Glutamatergic neuron (in vitro differentiated cells): Measurements from ENCODE around the gene VPS13D. TPM values are rescaled to one million over a fixed set of nuclear protein-coding genes. Genes with fewer than 3 reads are reported as not detected.

Experiments used
- DNase-seq: peaks from one replicate; pipeline ENCODE4 v3.0.0; 2022
- H3K27ac Mint-ChIP-seq: one replicate; pipeline ENCODE4 v1.8.0; 2020; ENCODE audit warnings: mild to moderate bottlenecking, mixed read lengths, inconsistent platforms; ENCODE audit not compliant: unreplicated experiment
- H3K27me3 Mint-ChIP-seq: one replicate; pipeline ENCODE4 v1.8.0; 2020; ENCODE audit warnings: mild to moderate bottlenecking, moderate library complexity, mixed read lengths, inconsistent platforms; ENCODE audit not compliant: unreplicated experiment
- H3K36me3 Mint-ChIP-seq: one replicate; pipeline ENCODE4 v1.8.0; 2020; ENCODE audit warnings: mild to moderate bottlenecking, mixed read lengths, inconsistent platforms; ENCODE audit not compliant: unreplicated experiment
- H3K4me1 Mint-ChIP-seq: one replicate; pipeline ENCODE4 v1.8.0; 2020; ENCODE audit warnings: mild to moderate bottlenecking, low read depth, mixed read lengths, inconsistent platforms; ENCODE audit not compliant: unreplicated experiment
- H3K4me3 Mint-ChIP-seq: one replicate; pipeline ENCODE4 v1.8.0; 2020; ENCODE audit warnings: mild to moderate bottlenecking, mixed read lengths, inconsistent platforms; ENCODE audit not compliant: unreplicated experiment
- H3K9me3 Mint-ChIP-seq: one replicate; pipeline ENCODE4 v1.8.0; 2020; ENCODE audit warnings: mild to moderate bottlenecking, moderate library complexity, mixed read lengths, inconsistent platforms; ENCODE audit not compliant: unreplicated experiment
- total RNA-seq: library from RNA; stranded (reverse); fragmentation: NEBNext Ultra II Directional; extraction: Animal tissue kit (Norgen Biotek cat#: 25700); gene quantifications from one replicate; pipeline ENCODE4 v1.2.1, GENCODE V29; 2021; ENCODE audit not compliant: unreplicated experiment
- TF ChIP-seq, protein P1 (sequence below): fragments of 200-600 bp; sonication (generic); IDR thresholded peaks from one replicate; pipeline ENCODE4 v1.5.0; 2021; ENCODE audit not compliant: partially characterized antibody, unreplicated experiment

VPS13D gene
- total RNA-seq, 1 donor from 2014 or later, result 32.8 TPM

DNA sequence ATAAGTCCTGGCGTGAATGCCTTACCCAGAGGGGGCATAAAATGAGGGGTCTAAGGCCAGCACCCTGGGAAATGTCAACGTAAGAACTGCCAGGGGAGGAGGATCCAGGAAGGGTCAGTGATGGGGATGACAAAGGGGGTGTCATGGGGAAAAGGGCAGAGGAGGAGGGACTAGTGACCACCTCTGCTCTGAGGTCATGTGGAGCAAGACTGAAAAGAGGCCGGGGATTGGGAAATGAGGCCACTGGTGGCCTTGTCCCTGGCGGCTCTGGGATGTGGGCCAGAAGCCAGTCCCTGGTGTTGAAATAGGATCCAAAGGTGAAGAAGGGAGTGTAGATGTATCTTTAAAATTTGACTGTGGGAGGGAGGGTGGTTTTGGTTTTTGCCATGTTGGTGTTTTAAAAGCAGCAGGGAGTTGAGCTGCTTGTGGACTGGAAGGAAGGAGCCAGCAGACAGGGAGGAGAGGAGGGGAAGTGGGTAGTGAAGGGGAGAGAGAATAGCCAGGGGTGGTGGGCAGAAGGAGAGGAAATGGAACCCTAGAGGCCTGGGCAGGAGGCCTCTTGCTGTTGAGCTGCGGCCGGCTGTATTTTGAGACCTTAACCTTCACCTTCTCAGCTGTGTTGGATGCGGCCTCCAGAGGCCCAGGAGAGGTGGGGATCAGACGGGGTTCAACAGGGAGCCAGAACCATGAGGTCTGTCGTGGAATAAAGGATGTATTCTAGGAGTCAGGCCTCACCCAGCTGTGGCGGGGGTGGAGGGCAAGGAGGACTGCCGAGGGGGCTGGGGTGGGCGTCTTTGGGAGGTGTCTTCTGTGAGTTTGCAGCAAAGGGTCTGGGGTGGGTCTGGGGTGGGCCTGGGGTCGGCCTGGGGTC is 295.7 kb downstream of the VPS13D start:
- H3K4me1 Mint-ChIP-seq, result no peaks in the 10 kb centered on the region
- no peak for DNase-seq
- H3K27me3 Mint-ChIP-seq, result peaks cover 5% of the 10 kb centered on the region
- TF ChIP-seq, protein P1, sequence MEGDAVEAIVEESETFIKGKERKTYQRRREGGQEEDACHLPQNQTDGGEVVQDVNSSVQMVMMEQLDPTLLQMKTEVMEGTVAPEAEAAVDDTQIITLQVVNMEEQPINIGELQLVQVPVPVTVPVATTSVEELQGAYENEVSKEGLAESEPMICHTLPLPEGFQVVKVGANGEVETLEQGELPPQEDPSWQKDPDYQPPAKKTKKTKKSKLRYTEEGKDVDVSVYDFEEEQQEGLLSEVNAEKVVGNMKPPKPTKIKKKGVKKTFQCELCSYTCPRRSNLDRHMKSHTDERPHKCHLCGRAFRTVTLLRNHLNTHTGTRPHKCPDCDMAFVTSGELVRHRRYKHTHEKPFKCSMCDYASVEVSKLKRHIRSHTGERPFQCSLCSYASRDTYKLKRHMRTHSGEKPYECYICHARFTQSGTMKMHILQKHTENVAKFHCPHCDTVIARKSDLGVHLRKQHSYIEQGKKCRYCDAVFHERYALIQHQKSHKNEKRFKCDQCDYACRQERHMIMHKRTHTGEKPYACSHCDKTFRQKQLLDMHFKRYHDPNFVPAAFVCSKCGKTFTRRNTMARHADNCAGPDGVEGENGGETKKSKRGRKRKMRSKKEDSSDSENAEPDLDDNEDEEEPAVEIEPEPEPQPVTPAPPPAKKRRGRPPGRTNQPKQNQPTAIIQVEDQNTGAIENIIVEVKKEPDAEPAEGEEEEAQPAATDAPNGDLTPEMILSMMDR, result no peak
- H3K9me3 Mint-ChIP-seq, result no peaks in the 10 kb centered on the region
- no peak overlapping the region for H3K27ac Mint-ChIP-seq
- no peak overlapping the region for H3K4me3 Mint-ChIP-seq
- H3K36me3 Mint-ChIP-seq, result no peaks in the 10 kb centered on the region

DNA sequence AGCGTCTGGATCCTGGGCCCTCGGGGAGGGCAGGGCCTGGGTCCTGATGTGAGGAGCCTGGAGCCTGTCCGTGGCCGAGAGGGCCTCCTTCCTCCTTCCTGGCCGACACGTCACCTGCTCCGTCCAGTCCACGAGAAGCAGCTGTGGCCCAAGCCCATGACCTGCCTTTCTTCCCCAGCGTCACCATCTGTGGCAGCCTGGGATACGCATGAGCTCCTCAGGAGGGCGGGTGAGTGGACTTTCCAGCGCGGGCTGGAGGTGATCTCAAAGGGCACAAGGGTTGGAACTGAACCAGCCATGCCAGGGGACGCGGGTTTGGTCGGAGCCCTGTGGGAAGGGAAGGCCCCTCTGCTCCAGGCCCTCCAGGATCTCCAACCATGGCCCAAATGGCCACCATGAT is 297.7 kb downstream of the VPS13D start:
- TF ChIP-seq, protein P1, result no peak
- H3K9me3 Mint-ChIP-seq, result no peaks in the 10 kb centered on the region
- no peak for DNase-seq
- no peaks in the 10 kb centered on the region for H3K4me1 Mint-ChIP-seq
- H3K4me3 Mint-ChIP-seq, result no peak overlapping the region
- no peaks in the 10 kb centered on the region for H3K36me3 Mint-ChIP-seq
- H3K27ac Mint-ChIP-seq, result no peak overlapping the region
- H3K27me3 Mint-ChIP-seq, result peaks cover 5% of the 10 kb centered on the region

DNA sequence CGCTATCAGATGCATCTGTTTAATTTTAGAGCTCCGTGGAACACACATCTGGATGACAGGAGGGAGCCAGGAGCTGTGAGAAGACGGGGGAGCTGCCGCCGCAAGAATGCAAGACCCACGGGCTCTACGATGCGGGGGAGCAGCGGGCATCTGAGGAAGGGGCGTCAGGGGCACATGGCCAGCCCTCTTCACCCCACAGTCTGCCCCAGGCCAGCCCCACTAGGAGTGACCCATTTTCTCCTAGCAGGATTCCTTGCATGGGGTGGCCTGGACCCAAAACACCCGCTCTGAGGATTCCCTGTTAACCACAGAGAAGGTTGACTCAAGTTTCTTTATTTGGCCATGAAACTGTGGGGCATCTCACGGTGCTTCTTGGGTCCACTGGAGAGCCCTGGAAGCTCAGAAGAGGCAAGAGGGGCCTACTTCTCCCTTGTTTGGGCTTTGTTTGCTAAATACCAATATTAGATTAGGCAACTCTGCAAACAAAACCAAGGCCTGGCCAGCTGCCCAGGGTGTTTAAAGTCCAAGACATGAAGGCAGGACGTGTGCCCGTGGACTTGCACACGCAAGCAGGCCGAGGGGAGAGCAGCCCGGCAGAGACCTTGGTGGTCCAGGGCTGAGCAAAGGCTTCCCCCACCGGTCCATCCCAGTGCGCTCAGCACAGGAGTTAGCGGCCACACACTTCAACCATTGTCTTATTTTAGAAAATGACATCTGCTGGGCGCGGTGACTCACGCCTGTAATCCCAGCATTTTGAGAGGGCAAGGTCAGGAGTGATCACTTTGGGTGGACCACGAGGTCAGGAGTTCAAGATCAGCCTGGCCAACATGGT is 298.4 kb downstream of the VPS13D start:
- Mint-ChIP-seq H3K27ac (no peak overlapping the region), H3K9me3 (no peaks in the 10 kb centered on the region), H3K4me1 (no peaks in the 10 kb centered on the region), H3K36me3 (no peaks in the 10 kb centered on the region), H3K27me3 (peaks cover 5% of the 10 kb centered on the region), H3K4me3 (no peak overlapping the region)
- DNase-seq, result no peak
- TF ChIP-seq, protein P1, result no peak

DNA sequence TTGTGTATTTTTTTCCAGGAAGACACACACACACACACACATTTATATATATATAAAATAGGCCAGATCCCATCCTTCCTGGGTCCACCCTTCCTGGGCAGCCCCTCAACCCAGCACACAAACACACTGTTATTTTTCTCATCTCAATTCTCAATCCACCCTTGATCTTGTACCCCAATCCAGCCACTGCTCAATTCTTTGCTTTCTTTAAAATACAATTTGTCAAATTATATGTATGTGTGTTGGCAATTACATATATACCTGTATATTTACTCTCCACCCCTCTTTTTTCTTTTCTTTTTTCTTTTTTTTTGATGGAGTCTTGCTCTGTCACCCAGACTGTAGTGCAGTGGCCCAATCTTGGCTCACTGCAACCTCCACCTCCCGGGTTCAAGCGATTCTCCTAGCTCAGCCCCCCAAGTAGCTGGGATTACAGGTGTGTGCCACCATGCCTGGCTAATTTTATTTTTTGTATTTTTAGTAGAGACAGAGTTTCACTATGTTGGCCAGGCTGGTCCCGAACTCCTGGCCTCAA is 299.9 kb downstream of the VPS13D start:
- H3K4me1 Mint-ChIP-seq, result no peaks in the 10 kb centered on the region
- H3K27ac Mint-ChIP-seq, result no peak overlapping the region
- no peaks in the 10 kb centered on the region for H3K36me3 Mint-ChIP-seq
- no peaks in the 10 kb centered on the region for H3K9me3 Mint-ChIP-seq
- peaks cover 5% of the 10 kb centered on the region for H3K27me3 Mint-ChIP-seq
- no peak overlapping the region for H3K4me3 Mint-ChIP-seq
- no peak for DNase-seq
- TF ChIP-seq, protein P1, result no peak
